ENCODE data around the gene FOXN3.

Gene FOXN3

GRCh38 chr14:89197623-89198022 is 219.4 kb downstream of the FOXN3 start:
- DNase-seq (ENCODE audit: low read depth in 3 of 3): no peak

GRCh38 chr14:89196545-89196944 is 220.5 kb downstream of the FOXN3 start:
- DNase-seq (ENCODE audit: low read depth in 3 of 3): no peak

- no peak for DNase-seq (ENCODE audit: low read depth in 3 of 3)
These were observed 222.7 kb downstream of the FOXN3 start for GRCh38 chr14:89194376-89194775.

- no peak for DNase-seq (ENCODE audit: low read depth in 3 of 3)
These were observed 226.1 kb downstream of the FOXN3 start for GRCh38 chr14:89190765-89191513.

GRCh38 chr14:89188492-89188891 is 228.5 kb downstream of the FOXN3 start:
- DNase-seq (ENCODE audit: low read depth in 3 of 3): no peak

- no peak for DNase-seq (ENCODE audit: low read depth in 3 of 3)
These were observed 229.5 kb downstream of the FOXN3 start for GRCh38 chr14:89187501-89187900.

GRCh38 chr14:89186856-89187376 is 230.1 kb downstream of the FOXN3 start:
- DNase-seq (ENCODE audit: low read depth in 3 of 3): no peak

GRCh38 chr14:89185919-89186855 is 230.8 kb downstream of the FOXN3 start:
- no peak for DNase-seq (ENCODE audit: low read depth in 3 of 3)

GRCh38 chr14:89184952-89185351 is 232.1 kb downstream of the FOXN3 start:
- no peak for DNase-seq (ENCODE audit: low read depth in 3 of 3)

- DNase-seq (ENCODE audit: low read depth in 3 of 3): no peak
These were observed 234.7 kb downstream of the FOXN3 start for GRCh38 chr14:89182326-89182725.

- no peak for DNase-seq (ENCODE audit: low read depth in 3 of 3)
These were observed 236.5 kb downstream of the FOXN3 start for GRCh38 chr14:89180546-89180945.

GRCh38 chr14:89179891-89180404 is 237.1 kb downstream of the FOXN3 start:
- no peak for DNase-seq (ENCODE audit: low read depth in 3 of 3)

GRCh38 chr14:89178800-89179535 is 238.1 kb downstream of the FOXN3 start:
- no peak for DNase-seq (ENCODE audit: low read depth in 3 of 3)

GRCh38 chr14:89178376-89178775 is 238.7 kb downstream of the FOXN3 start:
- no peak for DNase-seq (ENCODE audit: low read depth in 3 of 3)

- no peak for DNase-seq (ENCODE audit: low read depth in 3 of 3)
These were observed 240.9 kb downstream of the FOXN3 start for GRCh38 chr14:89175881-89176799.

- DNase-seq (ENCODE audit: low read depth in 3 of 3): no peak
These were observed 245.4 kb downstream of the FOXN3 start for GRCh38 chr14:89171628-89172027.

- DNase-seq (ENCODE audit: low read depth in 3 of 3): no peak
These were observed 245.9 kb downstream of the FOXN3 start for GRCh38 chr14:89171168-89171567.

- no peak for DNase-seq (ENCODE audit: low read depth in 3 of 3)
These were observed 249.3 kb downstream of the FOXN3 start for GRCh38 chr14:89167705-89168104.

GRCh38 chr14:89166633-89167032 is 250.4 kb downstream of the FOXN3 start:
- no peak for DNase-seq (ENCODE audit: low read depth in 3 of 3)

All from stimulated activated CD4-positive, alpha-beta T cell treated with anti-CD3 and anti-CD28 coated beads, TNF-alpha, amount 100 ng/mL, for 4 hours (primary cell).